Lung (tissue), 16 donors: Measurements from ENCODE around the gene TMEM109. TPM values are rescaled to one million over a fixed set of nuclear protein-coding genes. Genes with fewer than 3 reads are reported as not detected.

ENCODE experiments used
- ATAC-seq: fragments of 200-7000 bp; cut with Tn5 transposase; one replicate; pipeline ENCODE4 v1.9.1; 2020; ENCODE audit warnings: moderate number of reproducible peaks; ENCODE audit not compliant: insufficient read depth, low FRiP score
- DNase-seq, 3 donors: peaks; one replicate each; pipeline ENCODE4 v3.0.0-alpha.2; 2013 to 2017
- H3K27ac ChIP-seq, 2 donors: one replicate each; pipeline ENCODE4 v1.5.1; 2013; ENCODE audit warnings: mild to moderate bottlenecking in 2 of 2, moderate library complexity in 2 of 2, control low read depth in 1 of 2, inconsistent platforms in 1 of 2, low read depth in 1 of 2, low read length in 1 of 2
- H3K27me3 ChIP-seq, 3 donors: one replicate each; pipeline ENCODE4 v1.5.1; 2013; ENCODE audit warnings: low read length in 2 of 3; ENCODE audit not compliant: control insufficient read depth in 3 of 3, insufficient read depth in 3 of 3
- H3K36me3 ChIP-seq, 4 donors: one replicate each; pipeline ENCODE4 v1.5.1; 2013; ENCODE audit warnings: low read length in 4 of 4, mild to moderate bottlenecking in 1 of 4, moderate library complexity in 1 of 4; ENCODE audit not compliant: control insufficient read depth in 4 of 4, insufficient read depth in 4 of 4
- H3K4me1 ChIP-seq, 5 donors: one replicate each; pipeline ENCODE4 v1.5.1; 2013; ENCODE audit warnings: low read length in 5 of 5, mild to moderate bottlenecking in 2 of 5, moderate library complexity in 1 of 5; ENCODE audit not compliant: control insufficient read depth in 5 of 5, insufficient read depth in 5 of 5
- H3K4me3 ChIP-seq: one replicate; pipeline ENCODE4 v1.5.1; 2013; ENCODE audit warnings: mild to moderate bottlenecking, control low read depth, moderate library complexity
- H3K9ac ChIP-seq, 2 donors: one replicate each; pipeline ENCODE4 v1.5.1; 2013; ENCODE audit warnings: low read length in 2 of 2, control low read depth in 1 of 2; ENCODE audit not compliant: insufficient read depth in 1 of 2
- H3K9me3 ChIP-seq, 4 donors: one replicate each; pipeline ENCODE4 v1.5.1; 2013; ENCODE audit warnings: low read length in 3 of 4, mild to moderate bottlenecking in 1 of 4, moderate library complexity in 1 of 4; ENCODE audit not compliant: control insufficient read depth in 4 of 4, insufficient read depth in 3 of 4
- WGBS, 2 donors: extraction: QIAGEN DNeasy Blood & Tissue Kit; methylation state at CpG; one replicate each; pipeline ENCODE4 v1.1.7; 2013; 5-methylcytosine and 5-hydroxymethylcytosine counted together
- long read RNA-seq, 5 donors: transcript quantifications; one replicate each; lab custom pipeline, GENCODE V29; 2026
- polyA plus RNA-seq, 2 donors: library from polyadenylated mRNA; stranded (reverse); fragments of 200-250 nt; gene quantifications; one replicate each; pipeline ENCODE4 v1.2.1, GENCODE V29; 2013
- total RNA-seq, 2 donors: library from RNA; depleted of rRNA in 1 of 2; stranded (reverse); fragments of >200 nt in 1 of 2; gene quantifications; one replicate each; pipeline ENCODE4 v1.2.1, GENCODE V29; 2014 to 2021
- TF ChIP-seq, protein P1 (sequence below): IDR thresholded peaks from 2 replicates; pipeline ENCODE4 v1.5.1; 2012; ENCODE audit warnings: mild to moderate bottlenecking; ENCODE audit errors: control extremely low read depth, extremely low read depth
- donor health status: control.
- donor health status: control.
- donor health status: Bipolar disorder and iron deficiency.
- donor health status: healthy.
- donor health status: DM: yes; HTN: yes; CAD: no.

The TMEM109 gene, protein sequence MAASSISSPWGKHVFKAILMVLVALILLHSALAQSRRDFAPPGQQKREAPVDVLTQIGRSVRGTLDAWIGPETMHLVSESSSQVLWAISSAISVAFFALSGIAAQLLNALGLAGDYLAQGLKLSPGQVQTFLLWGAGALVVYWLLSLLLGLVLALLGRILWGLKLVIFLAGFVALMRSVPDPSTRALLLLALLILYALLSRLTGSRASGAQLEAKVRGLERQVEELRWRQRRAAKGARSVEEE
- total RNA-seq = 100 to 1,000 TPM in 1 of 2 donors, 10 to 100 TPM in 1; 94.3 to 128 TPM
- 100 to 1,000 TPM in 1 of 2 donors, 10 to 100 TPM in 1; 69.2 to 104 TPM for polyA plus RNA-seq
- long read RNA-seq, donor 1, transcript TMEM109-201 (4 exons, 2,413 nt) = major isoform, 37 of 40 reads
- long read RNA-seq, donor 1, partial matches to known transcripts = 0 of 40 reads
- long read RNA-seq, donor 1, other reads (novel, unspliced or antisense) = 0 of 40 reads
- long read RNA-seq, donor 2, transcript TMEM109-201 (4 exons, 2,413 nt) = major isoform, 14 of 50 reads
- long read RNA-seq, donor 2, partial matches to known transcripts = 34 of 50 reads
- long read RNA-seq, donor 2, other reads (novel, unspliced or antisense) = 0 of 50 reads
- long read RNA-seq, donor 3, transcript TMEM109-201 (4 exons, 2,413 nt) = major isoform, 18 of 19 reads
- long read RNA-seq, donor 3, partial matches to known transcripts = 0 of 19 reads
- long read RNA-seq, donor 3, other reads (novel, unspliced or antisense) = 0 of 19 reads
- long read RNA-seq, donor 4, transcript TMEM109-201 (4 exons, 2,413 nt) = major isoform, 24 of 25 reads
- long read RNA-seq, donor 4, partial matches to known transcripts = 0 of 25 reads
- long read RNA-seq, donor 4, other reads (novel, unspliced or antisense) = 0 of 25 reads
- long read RNA-seq, donor 5, transcript TMEM109-201 (4 exons, 2,413 nt) = major isoform, 42 of 49 reads
- long read RNA-seq, donor 5, partial matches to known transcripts = 6 of 49 reads
- long read RNA-seq, donor 5, other reads (novel, unspliced or antisense) = 0 of 49 reads

DNA sequence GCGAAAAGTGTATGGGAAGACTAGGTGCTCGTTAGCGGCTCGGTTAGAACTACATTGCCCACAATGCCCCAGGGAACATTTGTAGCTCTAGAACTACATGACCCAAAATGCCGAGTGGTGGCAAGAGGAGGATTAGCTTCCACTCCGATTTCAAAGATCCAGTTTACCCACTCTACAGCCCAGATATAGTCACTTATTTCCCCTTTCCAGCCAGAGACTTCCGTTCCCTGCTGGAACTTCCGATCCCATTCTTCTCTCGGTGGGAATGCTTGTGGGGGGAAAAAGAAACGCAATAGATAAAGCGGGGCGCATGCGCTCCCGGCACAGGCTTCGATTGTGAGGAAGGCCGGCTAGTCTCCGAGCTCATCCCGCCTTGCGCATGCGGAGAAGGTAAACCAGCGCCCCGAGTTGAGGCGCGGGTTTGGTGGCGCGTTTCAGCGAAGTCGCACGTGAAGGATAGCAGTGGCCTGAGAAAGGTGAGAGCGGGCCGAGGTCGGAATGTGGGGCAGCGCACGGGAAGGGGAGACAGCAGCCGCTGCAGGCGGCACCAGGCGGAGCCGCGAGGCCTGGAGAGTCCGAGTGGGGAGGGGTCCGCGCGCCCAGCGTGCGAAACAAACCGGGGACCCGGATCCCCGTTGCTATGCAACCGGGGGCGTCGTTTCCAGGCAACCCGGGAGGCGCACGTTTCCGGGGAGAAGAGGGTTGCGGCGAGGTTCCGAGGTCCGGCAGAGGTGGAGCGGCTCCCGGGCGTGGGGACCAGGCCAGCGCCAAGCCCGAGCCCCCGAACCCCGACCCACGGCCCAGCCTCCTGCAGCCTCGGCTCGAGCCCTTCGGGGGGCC lies at the start of gene TMEM109:
TMEM109 (plus strand) TSS at position 366 of the 840 bp plus-strand sequence. CDS start 5,536 bp downstream, outside the sequence.
- ATAC-seq (peak; percentile 77), DNase-seq (peak; percentile 92 to 97 (median 97))
- H3K9ac ChIP-seq = peak within 1 kb of the TSS; percentile 29 to 94
- peak within 1 kb of the TSS; percentile 83 to 93 for H3K27ac ChIP-seq
- H3K9me3 ChIP-seq = no peaks in the 10 kb centered on the region
- H3K27me3 ChIP-seq = no peaks in the 10 kb centered on the region
- WGBS, 2 donors = 0% methylated on average over 51 to 70 of the region's 70 CpGs
- H3K4me3 ChIP-seq = peak within 1 kb of the TSS; percentile 81
- TF ChIP-seq, protein P1, sequence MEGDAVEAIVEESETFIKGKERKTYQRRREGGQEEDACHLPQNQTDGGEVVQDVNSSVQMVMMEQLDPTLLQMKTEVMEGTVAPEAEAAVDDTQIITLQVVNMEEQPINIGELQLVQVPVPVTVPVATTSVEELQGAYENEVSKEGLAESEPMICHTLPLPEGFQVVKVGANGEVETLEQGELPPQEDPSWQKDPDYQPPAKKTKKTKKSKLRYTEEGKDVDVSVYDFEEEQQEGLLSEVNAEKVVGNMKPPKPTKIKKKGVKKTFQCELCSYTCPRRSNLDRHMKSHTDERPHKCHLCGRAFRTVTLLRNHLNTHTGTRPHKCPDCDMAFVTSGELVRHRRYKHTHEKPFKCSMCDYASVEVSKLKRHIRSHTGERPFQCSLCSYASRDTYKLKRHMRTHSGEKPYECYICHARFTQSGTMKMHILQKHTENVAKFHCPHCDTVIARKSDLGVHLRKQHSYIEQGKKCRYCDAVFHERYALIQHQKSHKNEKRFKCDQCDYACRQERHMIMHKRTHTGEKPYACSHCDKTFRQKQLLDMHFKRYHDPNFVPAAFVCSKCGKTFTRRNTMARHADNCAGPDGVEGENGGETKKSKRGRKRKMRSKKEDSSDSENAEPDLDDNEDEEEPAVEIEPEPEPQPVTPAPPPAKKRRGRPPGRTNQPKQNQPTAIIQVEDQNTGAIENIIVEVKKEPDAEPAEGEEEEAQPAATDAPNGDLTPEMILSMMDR = no peak
- no peaks in the 10 kb centered on the region for H3K36me3 ChIP-seq
- H3K4me1 ChIP-seq = peaks cover 7 to 29% (median 17%) of the 10 kb centered on the region in 5 donors

DNA sequence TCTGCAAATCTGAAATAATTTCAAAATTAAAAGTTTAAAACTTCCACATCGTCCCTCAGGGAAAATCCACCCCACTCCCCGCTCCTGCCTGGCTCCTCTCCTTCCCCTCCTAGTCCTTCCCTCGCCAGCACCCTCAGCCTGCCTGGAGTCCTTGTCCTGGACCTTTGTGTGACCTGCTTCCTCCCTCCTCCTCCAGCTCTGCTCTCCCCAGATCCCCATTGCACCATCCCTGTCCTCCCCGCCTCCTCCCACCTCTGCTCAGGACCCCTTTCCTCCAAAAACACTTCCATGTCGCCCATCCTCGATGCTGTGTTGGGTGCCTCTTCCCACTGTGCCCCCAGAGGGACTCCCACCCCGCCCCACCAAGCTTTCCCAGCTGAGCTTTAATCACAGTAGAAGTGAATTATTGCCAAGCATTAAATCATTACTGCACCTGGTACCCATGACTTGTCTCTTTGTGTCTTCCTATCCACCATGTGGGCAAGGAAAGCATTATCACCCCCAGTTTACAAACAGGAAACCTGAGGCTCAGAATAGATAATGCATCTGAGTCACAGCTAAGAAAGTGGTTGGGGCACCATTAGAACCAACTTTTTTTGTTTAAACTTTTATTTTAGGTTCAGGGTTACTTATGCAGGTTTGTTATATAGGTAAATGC lies 49.0 kb upstream of the TMEM109 start:
- Histone ChIP-seq H3K27me3 (no peaks in the 10 kb centered on the region), H3K4me1 (no peaks in the 10 kb centered on the region), H3K27ac (no peak overlapping the region), H3K9ac (no peak overlapping the region), H3K36me3 (no peaks in the 10 kb centered on the region), H3K9me3 (peaks cover 0 to 3% (median 0%) of the 10 kb centered on the region in 4 donors), H3K4me3 (no peak overlapping the region)
- DNase-seq (no peak), ATAC-seq (no peak)
- TF ChIP-seq, protein P1 = no peak
- 78% methylated on average over 7 of the region's 7 CpGs for WGBS, 2 donors
